HepG2 (cell line): ENCODE measurements around the gene TMEM220. TPM values are rescaled to one million over a fixed set of nuclear protein-coding genes. Genes with fewer than 3 reads are reported as not detected.

Source experiments
- ARNT2 ChIP-seq: sonication (generic); formaldehyde crosslinking; IDR thresholded peaks from 2 replicates; pipeline ENCODE4 v1.8.0; 2022; ENCODE audit warnings: mild to moderate bottlenecking, low read depth, missing genetic modification reagents, moderate library complexity
- ATAD3A ChIP-seq: sonication (generic); formaldehyde crosslinking; IDR thresholded peaks from 2 replicates; pipeline ENCODE4 v1.4.0; 2020; ENCODE audit warnings: missing genetic modification reagents
- CREB1 ChIP-seq, 2 experiments: fragments of 450-650 bp in 1 of 2; IDR thresholded peaks; 2 replicates each; pipeline ENCODE4 v1.6.1; 2016 to 2017; ENCODE audit warnings: control low read depth in 1 of 2, mild to moderate bottlenecking in 1 of 2, missing compliant biosample characterization in 1 of 2, missing genetic modification characterization in 1 of 2
- EHMT2 ChIP-seq: fragments of 200-600 bp; sonication (generic); IDR thresholded peaks from 2 replicates; pipeline ENCODE4 v1.7.0; 2017; ENCODE audit warnings: antibody characterized with exemption, low read depth, low read length, borderline replicate concordance
- FOXC1 ChIP-seq: sonication (generic); formaldehyde crosslinking; IDR thresholded peaks from 2 replicates; pipeline ENCODE4 v1.8.0; 2022; ENCODE audit warnings: mild to moderate bottlenecking, missing genetic modification reagents, borderline replicate concordance
- FOXM1 ChIP-seq: sonication (generic); formaldehyde crosslinking; IDR thresholded peaks from 2 replicates; pipeline ENCODE4 v1.5.0; 2020; ENCODE audit warnings: missing genetic modification reagents
- KDM2A ChIP-seq: sonication (generic); formaldehyde crosslinking; IDR thresholded peaks from 2 replicates; pipeline ENCODE4 v1.4.0; 2020; ENCODE audit warnings: low read depth, missing genetic modification reagents, borderline replicate concordance
- MNT ChIP-seq: fragments of 450-650 bp; IDR thresholded peaks from 2 replicates; pipeline ENCODE4 v1.6.1; 2016
- PCBP2 ChIP-seq: fragments of 200-400 bp; formaldehyde crosslinking; optimal IDR thresholded peaks from 2 replicates; pipeline ENCODE3; 2018; ENCODE audit warnings: low read length, low read depth; ENCODE audit not compliant: poor library complexity, severe bottlenecking
- SNRNP70 ChIP-seq: fragments of 200-400 bp; formaldehyde crosslinking; IDR thresholded peaks from 2 replicates; pipeline ENCODE4 v1.6.1; 2017; ENCODE audit warnings: mild to moderate bottlenecking, low read depth, low read length, moderate library complexity
- TFAP4 ChIP-seq: sonication (generic); IDR thresholded peaks from 2 replicates; pipeline ENCODE4 v1.6.1; 2016; ENCODE audit warnings: low read depth, borderline replicate concordance
- ZBTB1 ChIP-seq: sonication (generic); formaldehyde crosslinking; IDR thresholded peaks from 2 replicates; pipeline ENCODE4 v1.4.0; 2020; ENCODE audit warnings: missing genetic modification reagents, borderline replicate concordance
- ZBTB44 ChIP-seq: sonication (generic); formaldehyde crosslinking; IDR thresholded peaks from 2 replicates; pipeline ENCODE4 v1.4.0; 2020; ENCODE audit warnings: missing genetic modification reagents
- ZFAT ChIP-seq: sonication (generic); formaldehyde crosslinking; conservative IDR thresholded peaks from 2 replicates; pipeline ENCODE4 v1.8.1; 2023; ENCODE audit warnings: missing genetic modification reagents, inconsistent platforms
- ZKSCAN8 ChIP-seq: IDR thresholded peaks from 2 replicates; pipeline ENCODE4 v1.6.1; 2016; ENCODE audit warnings: borderline replicate concordance, missing genetic modification reagents, missing compliant biosample characterization
- ZNF160 ChIP-seq: sonication (generic); formaldehyde crosslinking; IDR thresholded peaks from 2 replicates; pipeline ENCODE4 v1.8.0; 2022; ENCODE audit warnings: mild to moderate bottlenecking, inconsistent platforms, missing genetic modification reagents
- ZNF335 ChIP-seq: sonication (generic); formaldehyde crosslinking; IDR thresholded peaks from 2 replicates; pipeline ENCODE4 v1.4.0; 2020; ENCODE audit warnings: missing genetic modification reagents
- ZNF34 ChIP-seq: sonication (generic); formaldehyde crosslinking; IDR thresholded peaks from 2 replicates; pipeline ENCODE4 v1.4.0; 2020; ENCODE audit warnings: mild to moderate bottlenecking, missing genetic modification reagents, borderline replicate concordance
- ZNF557 ChIP-seq: sonication (generic); formaldehyde crosslinking; IDR thresholded peaks from 2 replicates; pipeline ENCODE4 v1.4.0; 2020; ENCODE audit warnings: missing genetic modification reagents
- ZNF800 ChIP-seq: sonication (generic); formaldehyde crosslinking; IDR thresholded peaks from 2 replicates; pipeline ENCODE4 v1.4.0; 2020; ENCODE audit warnings: missing genetic modification reagents
- polyA plus RNA-seq, 8 experiments: library from polyadenylated mRNA; depleted of rRNA in 3 of 8; stranded (reverse) in 7 of 8; unstranded in 1 of 8; fragments of >200 nt; fragmentation: Illumina TruSeq in 4 of 8; extraction: Trizol in 4 of 8; gene quantifications; 2 replicates each; pipeline versions ENCODE4 v1.2.1 to v1.2.3, GENCODE V29; 2011 to 2016; ENCODE audit warnings: low read depth in 4 of 8, missing spikeins in 1 of 8, mixed read lengths in 1 of 8; ENCODE audit not compliant: insufficient read depth in 1 of 8
- total RNA-seq, 5 experiments: library from RNA; depleted of rRNA; stranded (reverse); fragments of >200 nt; fragmentation: Illumina TruSeq; extraction: Trizol; gene quantifications; 2 replicates each; pipeline ENCODE4 v1.2.3, GENCODE V29; 2016; ENCODE audit warnings: low read depth in 1 of 5

TMEM220 gene
- total and polyA plus RNA-seq, 2 of the 13 experiments (the other 11 are each of a cell fraction or from before 2014, with no cell fraction given) = 1.3 to 2.2 TPM

- TF ChIP-seq MNT = no peak
- TF ChIP-seq TFAP4 = no peak
- TF ChIP-seq PCBP2 = no peak
- 0 out of 2 replicates have a peak, but pooled peaks have one; percentile 34 for TF ChIP-seq ZNF335 (CRISPR knock-in tag)
- TF ChIP-seq ZNF34 (CRISPR knock-in tag) = no peak
- TF ChIP-seq FOXC1 = peak; percentile 68; the same call in 1 of the 2 replicates
- TF ChIP-seq ZKSCAN8 (CRISPR knock-in tag) = 0 out of 2 replicates have a peak, but pooled peaks have one; percentile 33
- TF ChIP-seq ZBTB1 = no peak
- peak; percentile 82 for TF ChIP-seq KDM2A (CRISPR knock-in tag)
- TF ChIP-seq FOXM1 (CRISPR knock-in tag) = no peak
- TF ChIP-seq ZFAT (CRISPR knock-in tag) = no peak
- TF ChIP-seq EHMT2 = no peak
- TF ChIP-seq SNRNP70 = no peak
- no peak for TF ChIP-seq ARNT2 (CRISPR knock-in tag)
- TF ChIP-seq ZNF800 (CRISPR knock-in tag) = 0 out of 2 replicates have a peak, but pooled peaks have one; percentile 60
- TF ChIP-seq ATAD3A (CRISPR knock-in tag) = no peak
- no peak for TF ChIP-seq CREB1 (IDR thresholded peaks at IDR 0.05)
- no peak for TF ChIP-seq CREB1 (CRISPR knock-in tag; IDR thresholded peaks at IDR 0.05)
- 0 out of 2 replicates have a peak, but pooled peaks have one; percentile 42 for TF ChIP-seq ZBTB44 (CRISPR knock-in tag)
- TF ChIP-seq ZNF557 (CRISPR knock-in tag) = no peak
- TF ChIP-seq ZNF160 = peak; percentile 30; the same call in 1 of the 2 replicates
These were observed at the start of gene TMEM220 (continued) for GRCh38 chr17:10729334-10730193.
